Measurements from ENCODE around the gene CREM.

CREM gene

GRCh38 chr10:35262436-35262835, 135.8 kb downstream of the CREM start:
- no peak for DNase-seq (ENCODE audit: low read depth)
- no peak for TF ChIP-seq CTCF (conservative IDR thresholded peaks at IDR 0.05; ENCODE audit: low read depth, low read length)
- H3K4me3 ChIP-seq (ENCODE audit: low read depth, low read length): no peak overlapping the region
